Subcutaneous abdominal adipose tissue (tissue), 5 donors: ENCODE measurements around the gene THAP2.

Experiments used
- H3K27ac ChIP-seq: one replicate; pipeline ENCODE4 v1.7.0; 2013; ENCODE audit warnings: low read depth, mild to moderate bottlenecking, inconsistent platforms, low read length, moderate library complexity
- H3K27me3 ChIP-seq, 5 donors: one replicate each; pipeline ENCODE4 v1.7.0; 2013; ENCODE audit warnings: low read length in 5 of 5, inconsistent platforms in 1 of 5; ENCODE audit not compliant: control insufficient read depth in 5 of 5, insufficient read depth in 4 of 5
- H3K36me3 ChIP-seq, 5 donors: one replicate each; pipeline ENCODE4 v1.7.0; 2013; ENCODE audit warnings: low read length in 5 of 5; ENCODE audit not compliant: control insufficient read depth in 5 of 5, insufficient read depth in 5 of 5
- H3K4me1 ChIP-seq, 5 donors: one replicate each; pipeline ENCODE4 v1.7.0; 2013; ENCODE audit warnings: low read length in 5 of 5, mild to moderate bottlenecking in 3 of 5, moderate library complexity in 1 of 5; ENCODE audit not compliant: control insufficient read depth in 5 of 5, insufficient read depth in 5 of 5
- H3K4me3 ChIP-seq, 5 donors: one replicate each; pipeline ENCODE4 v1.7.0; 2013; ENCODE audit warnings: low read length in 5 of 5, low read depth in 1 of 5
- H3K9ac ChIP-seq, 5 donors: one replicate each; pipeline ENCODE4 v1.7.0; 2013; ENCODE audit warnings: low read length in 5 of 5, mild to moderate bottlenecking in 4 of 5, moderate library complexity in 3 of 5
- H3K9me3 ChIP-seq, 5 donors: one replicate each; pipeline ENCODE4 v1.7.0; 2013; ENCODE audit warnings: low read length in 5 of 5; ENCODE audit not compliant: control insufficient read depth in 5 of 5
- donor health status: healthy.
- donor health status: healthy.
- donor health status: healthy.
- donor health status: healthy.
- donor health status: healthy.

THAP2 gene

GRCh38 chr12:71663561-71664410 lies at the start of gene THAP2, which contains the start of gene ZFC3H1:
THAP2 (plus strand) TSS chr12:71664301; CDS start chr12:71664510, 209 bp downstream.
ZFC3H1 (minus strand) TSS chr12:71663848; CDS start chr12:71663610, 238 bp downstream.
- Histone ChIP-seq H3K4me1 (peaks cover 2 to 27% (median 26%) of the 10 kb centered on the region in 5 donors), H3K27ac (peak within 1 kb of the TSS; percentile 99), H3K4me3 (peak within 1 kb of the TSS; percentile 87 to 100 (median 97)), H3K27me3 (no peaks in the 10 kb centered on the region), H3K9ac (peak within 1 kb of the TSS; percentile 93 to 100 (median 99)), H3K36me3 (peaks cover 5 to 14% (median 11%) of the 10 kb centered on the region in 5 donors), H3K9me3 (no peaks in the 10 kb centered on the region)

GRCh38 chr12:71621938-71622337 lies 42.2 kb upstream of the THAP2 start:
- Histone ChIP-seq H3K4me3 (no peak overlapping the region), H3K27me3 (no peaks in the 10 kb centered on the region), H3K9ac (no peak overlapping the region), H3K4me1 (peaks cover 0 to 8% (median 0%) of the 10 kb centered on the region in 5 donors), H3K27ac (no peak overlapping the region), H3K9me3 (no peaks in the 10 kb centered on the region), H3K36me3 (peaks cover 76 to 92% (median 79%) of the 10 kb centered on the region in 5 donors)

GRCh38 chr12:71625476-71625875 lies 38.6 kb upstream of the THAP2 start:
- H3K9ac ChIP-seq, result no peak overlapping the region
- H3K9me3 ChIP-seq, result no peaks in the 10 kb centered on the region
- H3K4me3 ChIP-seq, result no peak overlapping the region
- no peaks in the 10 kb centered on the region for H3K27me3 ChIP-seq
- H3K27ac ChIP-seq, result no peak overlapping the region
- peaks cover 75 to 94% (median 79%) of the 10 kb centered on the region in 5 donors for H3K36me3 ChIP-seq
- H3K4me1 ChIP-seq, result peaks cover 0 to 8% (median 0%) of the 10 kb centered on the region in 5 donors

- Histone ChIP-seq H3K27ac (no peak overlapping the region), H3K27me3 (no peaks in the 10 kb centered on the region), H3K9me3 (no peaks in the 10 kb centered on the region), H3K4me1 (peaks cover 0 to 8% (median 0%) of the 10 kb centered on the region in 5 donors), H3K9ac (no peak overlapping the region), H3K36me3 (peaks cover 70 to 94% (median 81%) of the 10 kb centered on the region in 5 donors), H3K4me3 (no peak overlapping the region)
Measured at GRCh38 chr12:71626098-71626497, 38.0 kb upstream of the THAP2 start.

- H3K27ac ChIP-seq, result no peak overlapping the region
- H3K9me3 ChIP-seq, result no peaks in the 10 kb centered on the region
- no peak overlapping the region for H3K4me3 ChIP-seq
Measured at GRCh38 chr12:71626768-71627167, 37.3 kb upstream of the THAP2 start.

GRCh38 chr12:71627438-71628002 lies 36.6 kb upstream of the THAP2 start:
- Histone ChIP-seq H3K9me3 (no peaks in the 10 kb centered on the region), H3K4me3 (no peak overlapping the region), H3K9ac (no peak overlapping the region), H3K27me3 (no peaks in the 10 kb centered on the region), H3K36me3 (peaks cover 70 to 93% (median 83%) of the 10 kb centered on the region in 5 donors), H3K27ac (no peak overlapping the region), H3K4me1 (peaks cover 0 to 8% (median 0%) of the 10 kb centered on the region in 5 donors)

More at GRCh38 chr12:71626768-71627167, 37.3 kb upstream of the THAP2 start:
- peaks cover 0 to 8% (median 0%) of the 10 kb centered on the region in 5 donors for H3K4me1 ChIP-seq
- H3K27me3 ChIP-seq, result no peaks in the 10 kb centered on the region
- no peak overlapping the region for H3K9ac ChIP-seq
- peaks cover 70 to 93% (median 82%) of the 10 kb centered on the region in 5 donors for H3K36me3 ChIP-seq

- Histone ChIP-seq H3K27ac (no peak overlapping the region), H3K9me3 (no peaks in the 10 kb centered on the region), H3K27me3 (no peaks in the 10 kb centered on the region), H3K36me3 (peaks cover 49 to 85% (median 63%) of the 10 kb centered on the region in 5 donors), H3K4me3 (no peak overlapping the region), H3K4me1 (no peaks in the 10 kb centered on the region), H3K9ac (no peak overlapping the region)
Measured at GRCh38 chr12:71636704-71637115, 27.4 kb upstream of the THAP2 start.

GRCh38 chr12:71638499-71638898 lies 25.6 kb upstream of the THAP2 start:
- H3K36me3 ChIP-seq, result peaks cover 43 to 78% (median 58%) of the 10 kb centered on the region in 5 donors
- no peaks in the 10 kb centered on the region for H3K27me3 ChIP-seq

GRCh38 chr12:71639341-71639760 lies 24.8 kb upstream of the THAP2 start:
- Histone ChIP-seq H3K27me3 (no peaks in the 10 kb centered on the region), H3K9me3 (no peaks in the 10 kb centered on the region), H3K4me1 (no peaks in the 10 kb centered on the region), H3K36me3 (peaks cover 42 to 77% (median 57%) of the 10 kb centered on the region in 5 donors), H3K4me3 (no peak overlapping the region), H3K9ac (no peak overlapping the region), H3K27ac (no peak overlapping the region)

More at GRCh38 chr12:71638499-71638898, 25.6 kb upstream of the THAP2 start:
- Histone ChIP-seq H3K4me1 (no peaks in the 10 kb centered on the region), H3K4me3 (no peak overlapping the region), H3K9ac (no peak overlapping the region), H3K27ac (no peak overlapping the region), H3K9me3 (no peaks in the 10 kb centered on the region)

- no peak overlapping the region for H3K9ac ChIP-seq
- peaks cover 42 to 77% (median 56%) of the 10 kb centered on the region in 5 donors for H3K36me3 ChIP-seq
- H3K4me3 ChIP-seq, result no peak overlapping the region
- no peaks in the 10 kb centered on the region for H3K27me3 ChIP-seq
- H3K27ac ChIP-seq, result no peak overlapping the region
- H3K4me1 ChIP-seq, result peaks cover 0 to 3% (median 0%) of the 10 kb centered on the region in 5 donors
- H3K9me3 ChIP-seq, result no peaks in the 10 kb centered on the region
Measured at GRCh38 chr12:71640316-71640715, 23.8 kb upstream of the THAP2 start.
